Suprapubic skin (tissue), 3 donors: ENCODE results near the gene CRYBG2.

Source experiments
- POLR2A ChIP-seq, 2 donors: fragments of 450-650 bp; IDR thresholded peaks; one replicate each; pipeline ENCODE4 v1.6.1; 2017; ENCODE audit warnings: antibody characterized with exemption in 2 of 2, mild to moderate bottlenecking in 2 of 2, moderate library complexity in 2 of 2
- TF ChIP-seq, protein P1 (sequence below), 2 donors: fragments of 200-600 bp in 1 of 2; fragments of 450-650 bp in 1 of 2; sonication (generic) in 1 of 2; IDR thresholded peaks; one replicate each; pipeline ENCODE4 v1.5.1; 2016 to 2019; ENCODE audit warnings: antibody characterized with exemption in 2 of 2, mild to moderate bottlenecking in 1 of 2, moderate library complexity in 1 of 2

GRCh38 chr1:26307363-26307781 lies 46.6 kb downstream of the CRYBG2 start:
- TF ChIP-seq, protein P1, sequence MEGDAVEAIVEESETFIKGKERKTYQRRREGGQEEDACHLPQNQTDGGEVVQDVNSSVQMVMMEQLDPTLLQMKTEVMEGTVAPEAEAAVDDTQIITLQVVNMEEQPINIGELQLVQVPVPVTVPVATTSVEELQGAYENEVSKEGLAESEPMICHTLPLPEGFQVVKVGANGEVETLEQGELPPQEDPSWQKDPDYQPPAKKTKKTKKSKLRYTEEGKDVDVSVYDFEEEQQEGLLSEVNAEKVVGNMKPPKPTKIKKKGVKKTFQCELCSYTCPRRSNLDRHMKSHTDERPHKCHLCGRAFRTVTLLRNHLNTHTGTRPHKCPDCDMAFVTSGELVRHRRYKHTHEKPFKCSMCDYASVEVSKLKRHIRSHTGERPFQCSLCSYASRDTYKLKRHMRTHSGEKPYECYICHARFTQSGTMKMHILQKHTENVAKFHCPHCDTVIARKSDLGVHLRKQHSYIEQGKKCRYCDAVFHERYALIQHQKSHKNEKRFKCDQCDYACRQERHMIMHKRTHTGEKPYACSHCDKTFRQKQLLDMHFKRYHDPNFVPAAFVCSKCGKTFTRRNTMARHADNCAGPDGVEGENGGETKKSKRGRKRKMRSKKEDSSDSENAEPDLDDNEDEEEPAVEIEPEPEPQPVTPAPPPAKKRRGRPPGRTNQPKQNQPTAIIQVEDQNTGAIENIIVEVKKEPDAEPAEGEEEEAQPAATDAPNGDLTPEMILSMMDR (IDR thresholded peaks at IDR 0.05): no peak
- no peak for TF ChIP-seq POLR2A (IDR thresholded peaks at IDR 0.05)
